Activated CD4-positive, alpha-beta memory T cell treated with anti-CD3 and anti-CD28 coated beads for 36 hours (primary cell): ENCODE results near the gene TCF7L2. TPM values are rescaled to one million over a fixed set of nuclear protein-coding genes. Genes with fewer than 3 reads are reported as not detected.

Source experiments
- CTCF ChIA-PET: fragments of 350-600 bp; sonication (Branson Sonifier 250); formaldehyde crosslinking; loops from one replicate; lab custom pipeline; 2021; ENCODE audit warnings: antibody characterized with exemption, inconsistent platforms; lab: Charles Lee
- POLR2A ChIA-PET: fragments of 350-600 bp; sonication (Branson Sonifier 250); formaldehyde crosslinking; loops from one replicate; lab custom pipeline; 2021; ENCODE audit warnings: antibody characterized with exemption; lab: Charles Lee
- DNase-seq: peaks from one replicate; pipeline ENCODE4 v3.0.0-alpha.2; 2020
- H3K27ac Mint-ChIP-seq: one replicate; pipeline ENCODE4 v1.8.0; 2021; ENCODE audit warnings: mixed read lengths
- H3K27me3 Mint-ChIP-seq: one replicate; pipeline ENCODE4 v1.8.0; 2021; ENCODE audit warnings: mixed read lengths
- H3K36me3 Mint-ChIP-seq: one replicate; pipeline ENCODE4 v1.8.0; 2021; ENCODE audit warnings: mixed read lengths
- H3K4me1 Mint-ChIP-seq: one replicate; pipeline ENCODE4 v1.8.0; 2021; ENCODE audit warnings: low read depth, mixed read lengths
- H3K4me3 Mint-ChIP-seq: one replicate; pipeline ENCODE4 v1.8.0; 2021; ENCODE audit warnings: mild to moderate bottlenecking, mixed read lengths
- H3K9me3 Mint-ChIP-seq: one replicate; pipeline ENCODE4 v1.8.0; 2021; ENCODE audit warnings: mixed read lengths
- intact Hi-C: fragments of 100-400 bp; cut with micrococcal nuclease; formaldehyde crosslinking; loops from one replicate; pipeline ENCODE4 v1.15.1; 2023
- total RNA-seq, 2 experiments: library from RNA; stranded (reverse); gene quantifications; one replicate each; pipeline ENCODE4 v1.2.3, GENCODE V29; 2021

The TCF7L2 gene
- total RNA-seq, 2 experiments from 2014 or later: 0.71 to 1.5 TPM

GRCh38 chr10:112917681-112918080, 32.4 kb upstream of the TCF7L2 start:
- Mint-ChIP-seq H3K36me3 (no peaks in the 10 kb centered on the region), H3K27me3 (no peaks in the 10 kb centered on the region), H3K9me3 (no peaks in the 10 kb centered on the region), H3K4me1 (no peaks in the 10 kb centered on the region), H3K4me3 (no peak overlapping the region), H3K27ac (no peak overlapping the region)
- no peak for DNase-seq
- intact Hi-C loops: no loop called here
- ChIA-PET CTCF (no interaction called here), POLR2A (no interaction called here)

- Mint-ChIP-seq H3K27ac (no peak overlapping the region), H3K4me3 (no peak overlapping the region), H3K4me1 (no peaks in the 10 kb centered on the region), H3K36me3 (no peaks in the 10 kb centered on the region), H3K27me3 (no peaks in the 10 kb centered on the region), H3K9me3 (no peaks in the 10 kb centered on the region)
- intact Hi-C loops: no loop called here
- POLR2A ChIA-PET: no interaction called here
- DNase-seq: no peak
- CTCF ChIA-PET: no interaction called here
Measured at GRCh38 chr10:112918771-112919170, 31.3 kb upstream of the TCF7L2 start.

- Mint-ChIP-seq H3K4me3 (no peak overlapping the region), H3K27ac (no peak overlapping the region), H3K27me3 (no peaks in the 10 kb centered on the region), H3K9me3 (no peaks in the 10 kb centered on the region), H3K4me1 (no peaks in the 10 kb centered on the region), H3K36me3 (no peaks in the 10 kb centered on the region)
- ChIA-PET POLR2A (no interaction called here), CTCF (no interaction called here)
- intact Hi-C loops: no loop called here
- no peak for DNase-seq
Measured at GRCh38 chr10:112919721-112920120, 30.3 kb upstream of the TCF7L2 start.

GRCh38 chr10:112926906-112927688, 22.9 kb upstream of the TCF7L2 start:
- H3K9me3 Mint-ChIP-seq: peaks cover 9% of the 10 kb centered on the region
- H3K36me3 Mint-ChIP-seq: peaks cover 2% of the 10 kb centered on the region
- DNase-seq: no peak
- H3K4me3 Mint-ChIP-seq: no peak overlapping the region
- H3K4me1 Mint-ChIP-seq: no peaks in the 10 kb centered on the region
- H3K27ac Mint-ChIP-seq: no peak overlapping the region
- ChIA-PET CTCF (no interaction called here), POLR2A (no interaction called here)
- intact Hi-C loops: no loop called here
- no peaks in the 10 kb centered on the region for H3K27me3 Mint-ChIP-seq

GRCh38 chr10:112927980-112928379, 22.1 kb upstream of the TCF7L2 start:
- no peaks in the 10 kb centered on the region for H3K27me3 Mint-ChIP-seq
- H3K36me3 Mint-ChIP-seq: peaks cover 2% of the 10 kb centered on the region
- no peaks in the 10 kb centered on the region for H3K4me1 Mint-ChIP-seq
- peaks cover 9% of the 10 kb centered on the region for H3K9me3 Mint-ChIP-seq
- ChIA-PET CTCF (no interaction called here), POLR2A (no interaction called here)
- DNase-seq: no peak
- no peak overlapping the region for H3K4me3 Mint-ChIP-seq
- no peak overlapping the region for H3K27ac Mint-ChIP-seq
- intact Hi-C loops: no loop called here

GRCh38 chr10:112932658-112933057, 17.4 kb upstream of the TCF7L2 start:
- Mint-ChIP-seq H3K27me3 (no peaks in the 10 kb centered on the region), H3K27ac (no peak overlapping the region), H3K4me1 (no peaks in the 10 kb centered on the region), H3K36me3 (peaks cover 2% of the 10 kb centered on the region), H3K4me3 (no peak overlapping the region), H3K9me3 (peaks cover 9% of the 10 kb centered on the region)
- intact Hi-C loops: no loop called here
- ChIA-PET POLR2A (no interaction called here), CTCF (no interaction called here)
- no peak for DNase-seq

- Mint-ChIP-seq H3K9me3 (peaks cover 8% of the 10 kb centered on the region), H3K4me1 (no peaks in the 10 kb centered on the region), H3K36me3 (peaks cover 1% of the 10 kb centered on the region), H3K27me3 (no peaks in the 10 kb centered on the region), H3K27ac (no peak overlapping the region), H3K4me3 (no peak overlapping the region)
- intact Hi-C loops: no loop called here
- no peak for DNase-seq
- POLR2A ChIA-PET: no interaction called here
- CTCF ChIA-PET: no interaction called here
Measured at GRCh38 chr10:112934193-112934592, 15.9 kb upstream of the TCF7L2 start.

- Mint-ChIP-seq H3K27me3 (no peaks in the 10 kb centered on the region), H3K4me1 (no peaks in the 10 kb centered on the region), H3K4me3 (no peak overlapping the region), H3K36me3 (no peaks in the 10 kb centered on the region), H3K9me3 (no peaks in the 10 kb centered on the region), H3K27ac (no peak overlapping the region)
- DNase-seq: no peak
- intact Hi-C loops: no loop called here
- POLR2A ChIA-PET: no interaction called here
- CTCF ChIA-PET: no interaction called here
Measured at GRCh38 chr10:112938808-112939482, 11.1 kb upstream of the TCF7L2 start.

- intact Hi-C loops: no loop called here
- no peak overlapping the region for H3K27ac Mint-ChIP-seq
- CTCF ChIA-PET: no interaction called here
- peaks cover 17% of the 10 kb centered on the region for H3K27me3 Mint-ChIP-seq
- H3K4me3 Mint-ChIP-seq: no peak overlapping the region
- POLR2A ChIA-PET: no interaction called here
- no peak for DNase-seq
- H3K9me3 Mint-ChIP-seq: no peaks in the 10 kb centered on the region
- no peaks in the 10 kb centered on the region for H3K36me3 Mint-ChIP-seq
- H3K4me1 Mint-ChIP-seq: peaks cover 16% of the 10 kb centered on the region
Measured at GRCh38 chr10:112945811-112946210, 4.2 kb upstream of the TCF7L2 start.

- H3K27me3 Mint-ChIP-seq: peaks cover 18% of the 10 kb centered on the region
- no peak overlapping the region for H3K4me3 Mint-ChIP-seq
- DNase-seq: no peak
- H3K36me3 Mint-ChIP-seq: no peaks in the 10 kb centered on the region
- intact Hi-C loops: no loop called here
- H3K9me3 Mint-ChIP-seq: no peaks in the 10 kb centered on the region
- peaks cover 17% of the 10 kb centered on the region for H3K4me1 Mint-ChIP-seq
- POLR2A ChIA-PET: no interaction called here
- H3K27ac Mint-ChIP-seq: no peak overlapping the region
- CTCF ChIA-PET: no interaction called here
Measured at GRCh38 chr10:112946649-112947048, 3.4 kb upstream of the TCF7L2 start.

GRCh38 chr10:112948196-112948595, 1.9 kb upstream of the TCF7L2 start:
- H3K4me3 Mint-ChIP-seq: no peak overlapping the region
- intact Hi-C loops: no loop called here
- CTCF ChIA-PET: no interaction called here
- H3K27ac Mint-ChIP-seq: no peak overlapping the region
- peaks cover 24% of the 10 kb centered on the region for H3K27me3 Mint-ChIP-seq
- peaks cover 23% of the 10 kb centered on the region for H3K4me1 Mint-ChIP-seq
- H3K36me3 Mint-ChIP-seq: peaks cover 1% of the 10 kb centered on the region
- DNase-seq: no peak
- no peaks in the 10 kb centered on the region for H3K9me3 Mint-ChIP-seq
- POLR2A ChIA-PET: no interaction called here

GRCh38 chr10:112949143-112949823, 764 bp upstream of the TCF7L2 start:
- Mint-ChIP-seq H3K36me3 (peaks cover 1% of the 10 kb centered on the region), H3K4me1 (peaks cover 23% of the 10 kb centered on the region), H3K9me3 (no peaks in the 10 kb centered on the region), H3K27me3 (peaks cover 33% of the 10 kb centered on the region), H3K27ac (no peak overlapping the region), H3K4me3 (no peak overlapping the region)
- CTCF ChIA-PET: no interaction called here
- DNase-seq: no peak
- intact Hi-C loops: no loop called here
- POLR2A ChIA-PET: no interaction called here
